ENCODE data around the gene IGFBP1.
"Not testable (repeated sequence)": the region's sequence is repeated elsewhere in the genome, so short reads cannot be mapped to it uniquely, and the experiment has no call there.

Gene IGFBP1

GRCh38 chr7:45888185-45888992 lies at the start of gene IGFBP1:
IGFBP1 (plus strand) TSS chr7:45888488; CDS start chr7:45888653, 165 bp downstream.
- POLR2A ChIA-PET: interaction anchor here (1.1 kb wide), 1 partner anchor 33 kb away, joined by 7 read pairs; the partner anchor contains the start of gene IGFBP3

GRCh38 chr7:45838852-45839251 lies 49.4 kb upstream of the IGFBP1 start:
- CTCF ChIA-PET; H3K4me3 ChIP-seq (ENCODE audit: low read depth, low read length); DNase-seq (ENCODE audit: low read depth, low spot score); POLR2A ChIA-PET: not testable (repeated sequence)

More at GRCh38 chr7:45888185-45888992, at the start of gene IGFBP1:
- no peak for TF ChIP-seq CTCF (IDR thresholded peaks at IDR 0.05; ENCODE audit: insufficient read depth, low read length, missing control alignments)
- peak within 1 kb of the TSS; percentile 54 for H3K4me3 ChIP-seq (ENCODE audit: low read depth, low read length)
- DNase-seq (ENCODE audit: low read depth, low spot score): no peak
- CTCF ChIA-PET: interaction anchor here (1.1 to 5.0 kb wide), 10 partner anchors 10 to 1378 kb away, joined by 3 to 63 read pairs (median 4); no protein-coding TSS in a partner anchor

GRCh38 chr7:45841926-45842717 lies 46.2 kb upstream of the IGFBP1 start:
- CTCF ChIA-PET; POLR2A ChIA-PET; DNase-seq (ENCODE audit: low read depth, low spot score); H3K4me3 ChIP-seq (ENCODE audit: low read depth, low read length): not testable (repeated sequence)

GRCh38 chr7:45846536-45846935 lies 41.8 kb upstream of the IGFBP1 start:
- POLR2A ChIA-PET; H3K4me3 ChIP-seq (ENCODE audit: low read depth, low read length); CTCF ChIA-PET; DNase-seq (ENCODE audit: low read depth, low spot score): not testable (repeated sequence)

GRCh38 chr7:45848734-45849133 lies 39.6 kb upstream of the IGFBP1 start:
- CTCF ChIA-PET: interaction anchor here (2.5 kb wide), 1 partner anchor 185 kb away, joined by 7 read pairs; no protein-coding TSS in a partner anchor
- DNase-seq (ENCODE audit: low read depth, low spot score); POLR2A ChIA-PET; H3K4me3 ChIP-seq (ENCODE audit: low read depth, low read length): not testable (repeated sequence)

GRCh38 chr7:45852984-45853383 lies 35.3 kb upstream of the IGFBP1 start:
- POLR2A ChIA-PET; CTCF ChIA-PET; H3K4me3 ChIP-seq (ENCODE audit: low read depth, low read length): not testable (repeated sequence)

GRCh38 chr7:45853491-45853890 lies 34.8 kb upstream of the IGFBP1 start:
- H3K4me3 ChIP-seq (ENCODE audit: low read depth, low read length); DNase-seq (ENCODE audit: low read depth, low spot score); POLR2A ChIA-PET: not testable (repeated sequence)
- CTCF ChIA-PET: interaction anchor here (1.6 to 3.0 kb wide), 4 partner anchors 9 to 699 kb away, joined by 5 to 32 read pairs (median 10); no protein-coding TSS in a partner anchor

More at GRCh38 chr7:45852984-45853383, 35.3 kb upstream of the IGFBP1 start:
- DNase-seq (ENCODE audit: low read depth, low spot score): not testable (repeated sequence)

GRCh38 chr7:45855680-45856079 lies 32.6 kb upstream of the IGFBP1 start:
- DNase-seq (ENCODE audit: low read depth, low spot score); POLR2A ChIA-PET; H3K4me3 ChIP-seq (ENCODE audit: low read depth, low read length): not testable (repeated sequence)
- CTCF ChIA-PET: interaction anchor here (1.3 to 3.0 kb wide), 2 partner anchors 192 to 199 kb away, joined by 3 to 32 read pairs; no protein-coding TSS in a partner anchor

- H3K4me3 ChIP-seq (ENCODE audit: low read depth, low read length); POLR2A ChIA-PET; DNase-seq (ENCODE audit: low read depth, low spot score): not testable (repeated sequence)
- CTCF ChIA-PET: interaction anchor here (1.1 kb wide), 1 partner anchor 703 kb away, joined by 3 read pairs; no protein-coding TSS in a partner anchor
Observed at GRCh38 chr7:45856888-45857287, 31.4 kb upstream of the IGFBP1 start.

- POLR2A ChIA-PET: no interaction called here
- CTCF ChIA-PET: interaction anchor here (1.4 to 2.3 kb wide), 3 partner anchors 9 to 709 kb away, joined by 3 to 8 read pairs (median 8); no protein-coding TSS in a partner anchor
- H3K4me3 ChIP-seq (ENCODE audit: low read depth, low read length): no peak overlapping the region
- TF ChIP-seq CTCF (IDR thresholded peaks at IDR 0.05; ENCODE audit: insufficient read depth, low read length, missing control alignments): peak; percentile 30
- DNase-seq (ENCODE audit: low read depth, low spot score): no peak
Observed at GRCh38 chr7:45863715-45864114, 24.6 kb upstream of the IGFBP1 start.

Measured in AG04449 (cell line).